K562 (cell line): ENCODE results near the gene TBL1X. TPM values are rescaled to one million over a fixed set of nuclear protein-coding genes. Genes with fewer than 3 reads are reported as not detected.

Source experiments
- BRF1 ChIP-seq: IDR thresholded peaks from 3 replicates; pipeline ENCODE4 v1.6.1; 2011; ENCODE audit warnings: borderline replicate concordance, mild to moderate bottlenecking; ENCODE audit not compliant: insufficient read length; ENCODE audit errors: extremely low read depth
- HDAC6 ChIP-seq: IDR thresholded peaks from 2 replicates; pipeline ENCODE4 v1.6.1; 2012; ENCODE audit warnings: low read depth, mild to moderate bottlenecking, control low read depth, inconsistent platforms, low read length, moderate library complexity
- MEIS2 ChIP-seq: fragments of 450-650 bp; IDR thresholded peaks from 2 replicates; pipeline ENCODE4 v1.6.1; 2014; ENCODE audit warnings: mild to moderate bottlenecking; ENCODE audit not compliant: partially characterized antibody
- PTRF ChIP-seq: fragments of 450-650 bp; IDR thresholded peaks from 2 replicates; pipeline ENCODE4 v1.6.1; 2016; ENCODE audit warnings: mild to moderate bottlenecking, missing genetic modification characterization, missing compliant biosample characterization
- RBM22 ChIP-seq: fragments of 200-400 bp; formaldehyde crosslinking; IDR thresholded peaks from 2 replicates; pipeline ENCODE4 v1.6.1; 2018; ENCODE audit warnings: low read length, low read depth; ENCODE audit not compliant: poor library complexity, severe bottlenecking
- RFX5 ChIP-seq: IDR thresholded peaks from 2 replicates; pipeline ENCODE4 v1.6.1; 2011; ENCODE audit warnings: low read depth, mild to moderate bottlenecking, improper control_type of control experiment, low read length
- ZNF79 ChIP-seq: fragments of 250-450 bp; sonication (Bioruptor Pico); IDR thresholded peaks from 2 replicates; pipeline ENCODE4 v1.4.0; 2020; ENCODE audit warnings: low read depth, mild to moderate bottlenecking, moderate library complexity
- polyA plus RNA-seq, 8 experiments: library from polyadenylated mRNA; depleted of rRNA in 4 of 8; stranded (reverse) in 5 of 8; unstranded in 3 of 8; fragments of >200 nt; fragmentation: Nextera tagmentation in 2 of 8; fragmentation: Illumina TruSeq in 1 of 8; extraction: Ambion mirVana in 2 of 8; extraction: Trizol in 1 of 8; gene quantifications; 2 replicates each; pipeline versions ENCODE4 v1.2.1 to v1.2.3, GENCODE V29; 2011 to 2014; ENCODE audit warnings: inconsistent platforms in 1 of 8, missing spikeins in 1 of 8
- total RNA-seq, 7 experiments: library from RNA; depleted of rRNA in 6 of 7; stranded (reverse); fragments of >200 nt in 6 of 7; fragmentation: Illumina TruSeq in 2 of 7; extraction: Trizol in 2 of 7; gene quantifications; 2 replicates each; pipeline versions ENCODE4 v1.2.1 to v1.2.3, GENCODE V29; 2011 to 2021; ENCODE audit warnings: low replicate concordance in 1 of 7
- TF ChIP-seq, protein P1 (sequence below), 2 experiments: fragments of 450-650 bp; IDR thresholded peaks; 2 replicates each; pipeline ENCODE4 v1.6.1; 2016; ENCODE audit warnings: mild to moderate bottlenecking in 2 of 2, borderline replicate concordance in 1 of 2, low read depth in 1 of 2, moderate library complexity in 1 of 2
- TF ChIP-seq, protein P2 (sequence below): fragments of 250-450 bp; sonication (Bioruptor Pico); IDR thresholded peaks from 2 replicates; pipeline ENCODE4 v1.5.0; 2021; ENCODE audit warnings: mild to moderate bottlenecking, moderate library complexity

The TBL1X gene
- total and polyA plus RNA-seq, 9 of the 15 experiments (the other 6 are each of a cell fraction or from before 2014, with no cell fraction given) = 6.0 to 49.6 (median 19.7) TPM

DNA sequence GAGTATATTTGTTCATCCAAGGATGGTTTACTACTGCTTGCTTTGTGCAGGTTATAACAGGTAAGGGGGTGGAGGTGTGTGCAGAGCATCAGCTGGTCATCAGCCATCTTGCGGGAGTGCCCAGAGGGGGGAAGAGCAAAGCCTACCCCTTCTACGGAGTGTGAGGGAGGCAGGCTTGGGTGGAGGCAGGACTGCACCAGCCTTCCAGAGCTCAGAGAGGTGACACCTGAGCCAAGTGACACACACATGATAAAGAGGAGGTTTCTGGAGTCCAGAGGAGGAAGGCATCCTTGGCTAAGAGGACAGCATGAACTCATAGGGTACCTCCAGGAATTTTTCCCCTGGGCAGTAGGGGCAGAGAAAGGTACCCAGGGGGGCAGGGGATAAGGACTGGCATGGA lies 126.6 kb downstream of the TBL1X start (continued):
- TF ChIP-seq, protein P1, sequence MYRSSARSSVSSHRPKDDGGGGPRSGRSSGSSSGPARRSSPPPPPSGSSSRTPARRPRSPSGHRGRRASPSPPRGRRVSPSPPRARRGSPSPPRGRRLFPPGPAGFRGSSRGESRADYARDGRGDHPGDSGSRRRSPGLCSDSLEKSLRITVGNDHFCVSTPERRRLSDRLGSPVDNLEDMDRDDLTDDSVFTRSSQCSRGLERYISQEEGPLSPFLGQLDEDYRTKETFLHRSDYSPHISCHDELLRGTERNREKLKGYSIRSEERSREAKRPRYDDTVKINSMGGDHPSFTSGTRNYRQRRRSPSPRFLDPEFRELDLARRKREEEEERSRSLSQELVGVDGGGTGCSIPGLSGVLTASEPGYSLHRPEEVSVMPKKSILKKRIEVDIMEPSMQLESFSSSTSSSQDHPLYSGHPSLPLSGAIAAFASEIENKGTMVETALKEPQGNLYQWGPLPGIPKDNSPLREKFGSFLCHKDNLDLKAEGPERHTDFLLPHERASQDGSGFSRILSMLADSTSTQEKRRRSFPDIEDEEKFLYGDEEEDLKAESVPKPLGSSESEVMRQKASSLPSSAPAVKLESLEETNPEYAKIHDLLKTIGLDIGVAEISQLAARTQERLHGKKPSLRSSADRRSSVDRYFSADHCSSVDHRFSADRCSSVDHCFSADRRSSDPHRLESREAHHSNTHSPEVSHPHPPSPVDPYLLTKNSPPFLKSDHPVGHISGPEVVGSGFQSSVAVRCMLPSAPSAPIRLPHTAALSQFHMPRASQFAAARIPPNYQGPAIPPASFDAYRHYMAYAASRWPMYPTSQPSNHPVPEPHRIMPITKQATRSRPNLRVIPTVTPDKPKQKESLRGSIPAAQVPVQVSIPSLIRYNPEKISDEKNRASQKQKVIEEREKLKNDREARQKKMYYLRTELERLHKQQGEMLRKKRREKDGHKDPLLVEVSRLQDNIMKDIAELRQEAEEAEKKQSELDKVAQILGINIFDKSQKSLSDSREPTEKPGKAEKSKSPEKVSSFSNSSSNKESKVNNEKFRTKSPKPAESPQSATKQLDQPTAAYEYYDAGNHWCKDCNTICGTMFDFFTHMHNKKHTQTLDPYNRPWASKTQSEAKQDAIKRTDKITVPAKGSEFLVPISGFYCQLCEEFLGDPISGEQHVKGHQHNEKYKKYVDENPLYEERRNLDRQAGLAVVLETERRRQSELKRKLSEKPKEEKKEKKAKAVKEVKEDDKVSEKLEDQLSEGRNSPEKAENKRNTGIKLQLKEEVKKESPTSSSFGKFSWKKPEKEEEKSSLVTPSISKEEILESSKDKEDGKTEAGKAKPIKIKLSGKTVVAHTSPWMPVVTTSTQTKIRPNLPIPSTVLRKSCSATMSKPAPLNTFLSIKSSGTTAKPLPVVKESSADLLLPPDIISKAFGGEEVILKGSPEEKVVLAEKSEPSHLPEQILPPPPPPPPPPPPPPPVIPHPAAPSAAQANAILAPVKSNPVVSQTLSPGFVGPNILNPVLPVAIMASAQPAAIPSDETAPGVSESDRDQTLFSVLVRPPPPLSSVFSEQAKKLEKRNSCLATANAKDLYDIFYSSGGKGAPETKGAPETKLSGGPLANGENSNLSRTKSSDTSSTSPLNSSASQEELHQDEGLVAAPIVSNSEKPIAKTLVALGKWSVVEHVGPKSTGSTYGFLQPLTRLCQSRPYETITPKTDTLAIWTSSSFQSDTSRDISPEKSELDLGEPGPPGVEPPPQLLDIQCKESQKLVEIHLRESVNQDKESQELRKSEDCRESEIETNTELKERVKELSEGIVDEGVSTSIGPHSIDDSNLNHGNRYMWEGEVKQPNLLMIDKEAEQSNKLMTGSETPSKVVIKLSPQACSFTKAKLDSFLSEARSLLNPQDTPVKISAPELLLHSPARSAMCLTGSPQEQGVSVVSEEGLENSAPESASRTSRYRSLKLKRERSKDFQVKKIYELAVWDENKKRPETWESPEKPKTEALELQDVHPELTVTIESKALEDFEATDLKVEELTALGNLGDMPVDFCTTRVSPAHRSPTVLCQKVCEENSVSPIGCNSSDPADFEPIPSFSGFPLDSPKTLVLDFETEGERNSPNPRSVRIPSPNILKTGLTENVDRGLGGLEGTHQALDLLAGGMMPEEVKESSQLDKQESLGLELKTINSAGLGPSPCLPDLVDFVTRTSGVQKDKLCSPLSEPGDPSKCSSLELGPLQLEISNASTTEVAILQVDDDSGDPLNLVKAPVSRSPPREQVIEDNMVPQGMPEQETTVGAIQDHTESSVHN (IDR thresholded peaks at IDR 0.05; ENCODE audit: borderline replicate concordance in 1 of 2, low read depth in 1 of 2) = no peak
- TF ChIP-seq, protein P2, sequence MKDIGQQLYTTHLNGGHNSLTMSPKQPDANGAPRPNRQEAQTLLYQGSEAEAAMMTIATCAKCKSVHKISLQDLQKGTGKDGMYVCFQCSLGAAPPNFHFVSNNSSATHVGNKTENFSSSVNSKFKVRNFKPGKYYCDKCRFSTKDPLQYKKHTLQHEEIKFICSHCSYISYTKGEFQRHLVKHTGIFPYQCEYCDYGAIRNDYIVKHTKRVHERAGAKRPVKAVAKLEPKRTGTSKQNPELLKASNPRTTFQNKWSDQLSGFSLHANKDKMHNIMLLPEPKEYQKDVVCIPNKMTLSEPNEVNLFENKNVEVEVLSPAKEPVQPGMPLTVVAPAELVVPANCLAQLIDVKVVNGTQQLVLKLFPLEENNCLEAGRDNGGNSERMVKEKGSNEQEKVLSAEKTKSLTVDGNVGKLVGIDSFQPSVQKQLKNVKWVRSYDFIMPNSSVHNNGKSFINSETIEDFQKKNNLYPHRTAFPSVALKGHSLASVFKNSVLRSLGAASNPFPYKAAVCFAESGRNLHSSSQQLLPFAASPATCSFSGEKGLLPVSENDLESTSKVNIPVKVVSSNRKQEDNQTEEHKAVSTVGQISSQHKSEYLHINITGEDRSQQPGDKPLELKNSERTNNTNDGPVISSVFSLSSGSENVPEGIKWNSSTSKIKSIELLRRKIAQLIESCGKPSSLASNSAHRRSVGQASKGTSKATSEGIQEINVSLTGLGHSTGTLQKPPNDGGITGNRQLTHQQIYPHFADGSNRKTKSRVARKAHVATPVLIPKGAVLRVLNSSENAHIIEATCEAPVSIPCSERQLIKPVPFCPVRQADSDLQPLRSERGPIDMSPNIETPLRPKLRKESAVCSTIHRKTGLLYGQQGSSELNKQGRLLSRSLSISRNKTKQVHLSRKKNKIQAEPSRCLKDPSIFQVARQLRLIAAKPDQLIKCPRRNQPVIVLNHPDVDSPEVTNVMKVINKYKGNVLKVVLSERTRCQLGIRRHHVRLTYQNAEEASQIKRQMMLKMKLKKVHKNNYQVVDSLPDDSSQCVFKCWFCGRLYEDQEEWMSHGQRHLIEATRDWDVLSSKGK (CRISPR knock-in tag) = no peak
- no peak for TF ChIP-seq RFX5
- no peak for TF ChIP-seq HDAC6
- TF ChIP-seq RBM22 = no peak
- TF ChIP-seq ZNF79 (CRISPR knock-in tag) = no peak
- TF ChIP-seq PTRF (tag) = no peak
- TF ChIP-seq BRF1 = no peak
- no peak for TF ChIP-seq MEIS2
